Osteocyte (in vitro differentiated cells): ENCODE data around the gene KLHL26. TPM values are rescaled to one million over a fixed set of nuclear protein-coding genes. Genes with fewer than 3 reads are reported as not detected.
A peak's percentile ranks its signal among the peaks of the same experiment; 100 is the strongest.

Source experiments
- DNase-seq: peaks from one replicate; pipeline ENCODE4 v3.0.0; 2021; ENCODE audit warnings: mixed read lengths; ENCODE audit not compliant: unreplicated experiment; ENCODE audit errors: extremely low spot score
- H3K27ac Mint-ChIP-seq: one replicate; pipeline ENCODE4 v1.8.0; 2021; ENCODE audit warnings: mild to moderate bottlenecking, mixed read lengths; ENCODE audit not compliant: unreplicated experiment
- H3K27me3 Mint-ChIP-seq: one replicate; pipeline ENCODE4 v1.8.0; 2021; ENCODE audit warnings: mixed read lengths; ENCODE audit not compliant: unreplicated experiment
- H3K36me3 Mint-ChIP-seq: one replicate; pipeline ENCODE4 v1.8.0; 2021; ENCODE audit warnings: mixed read lengths; ENCODE audit not compliant: unreplicated experiment
- H3K4me1 Mint-ChIP-seq: one replicate; pipeline ENCODE4 v1.8.0; 2021; ENCODE audit warnings: mixed read lengths; ENCODE audit not compliant: unreplicated experiment
- H3K4me3 Mint-ChIP-seq: one replicate; pipeline ENCODE4 v1.8.0; 2021; ENCODE audit warnings: mild to moderate bottlenecking, moderate library complexity, mixed read lengths; ENCODE audit not compliant: unreplicated experiment
- H3K9me3 Mint-ChIP-seq: one replicate; pipeline ENCODE4 v1.8.0; 2021; ENCODE audit warnings: mixed read lengths; ENCODE audit not compliant: unreplicated experiment
- total RNA-seq: library from RNA; stranded (reverse); gene quantifications from 2 replicates; pipeline ENCODE4 v1.2.1, GENCODE V29; 2021
- TF ChIP-seq, protein P1 (sequence below): fragments of 200-600 bp; sonication (generic); IDR thresholded peaks from 2 replicates; pipeline ENCODE4 v1.5.0; 2021; ENCODE audit warnings: antibody characterized with exemption, mild to moderate bottlenecking, moderate library complexity

KLHL26 gene
- total RNA-seq, 1 donor from 2014 or later = 12.4 TPM

DNA sequence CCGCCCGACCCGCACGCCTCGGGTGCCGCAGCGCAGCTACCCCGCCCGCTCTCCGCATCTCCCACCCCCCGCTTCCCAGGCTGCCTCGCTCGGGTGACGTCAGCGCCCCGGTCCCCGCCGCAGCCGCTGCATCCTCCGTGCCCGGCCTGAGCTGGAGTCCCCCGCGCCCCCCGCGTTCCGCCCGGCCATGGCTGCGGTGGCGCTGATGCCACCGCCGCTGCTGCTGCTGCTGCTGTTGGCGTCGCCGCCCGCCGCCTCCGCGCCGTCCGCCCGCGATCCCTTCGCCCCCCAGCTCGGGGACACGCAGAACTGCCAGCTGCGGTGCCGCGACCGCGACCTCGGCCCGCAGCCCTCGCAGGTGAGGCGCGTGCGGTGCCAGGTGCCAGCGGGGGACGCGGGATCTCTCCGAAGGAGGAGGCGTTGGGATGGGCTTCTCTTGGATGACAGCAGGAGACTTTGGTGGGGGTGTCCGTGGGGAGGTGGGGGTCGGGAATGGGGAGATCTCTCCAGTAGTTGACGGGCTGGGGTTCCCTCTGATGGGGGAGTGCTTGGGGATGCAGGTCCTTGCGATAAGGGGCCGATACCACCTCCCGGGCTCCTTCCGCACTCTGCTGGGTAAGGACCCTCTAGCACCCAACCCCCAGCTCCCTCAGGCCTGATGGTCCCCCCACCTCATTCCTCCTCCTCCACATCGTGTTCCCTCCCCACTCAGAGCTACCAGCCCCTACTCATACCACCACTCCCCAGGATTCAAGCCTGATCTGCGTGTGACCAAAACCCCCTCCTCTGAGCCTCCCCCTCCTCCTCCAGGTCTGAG, 23.8 kb upstream of the KLHL26 start, which contains the start of gene TMEM59L:
Gene TMEM59L (plus strand): TSS at position 99 of the 817 bp plus-strand sequence. CDS start 89 bp downstream, at position 188.
- Mint-ChIP-seq H3K27ac (no peak within 1 kb of the TSS), H3K9me3 (no peaks in the 10 kb centered on the region), H3K36me3 (peaks cover 4% of the 10 kb centered on the region), H3K27me3 (peaks cover 44% of the 10 kb centered on the region), H3K4me1 (peaks cover 15% of the 10 kb centered on the region), H3K4me3 (peak within 1 kb of the TSS; percentile 73)
- DNase-seq = no peak
- TF ChIP-seq, protein P1, sequence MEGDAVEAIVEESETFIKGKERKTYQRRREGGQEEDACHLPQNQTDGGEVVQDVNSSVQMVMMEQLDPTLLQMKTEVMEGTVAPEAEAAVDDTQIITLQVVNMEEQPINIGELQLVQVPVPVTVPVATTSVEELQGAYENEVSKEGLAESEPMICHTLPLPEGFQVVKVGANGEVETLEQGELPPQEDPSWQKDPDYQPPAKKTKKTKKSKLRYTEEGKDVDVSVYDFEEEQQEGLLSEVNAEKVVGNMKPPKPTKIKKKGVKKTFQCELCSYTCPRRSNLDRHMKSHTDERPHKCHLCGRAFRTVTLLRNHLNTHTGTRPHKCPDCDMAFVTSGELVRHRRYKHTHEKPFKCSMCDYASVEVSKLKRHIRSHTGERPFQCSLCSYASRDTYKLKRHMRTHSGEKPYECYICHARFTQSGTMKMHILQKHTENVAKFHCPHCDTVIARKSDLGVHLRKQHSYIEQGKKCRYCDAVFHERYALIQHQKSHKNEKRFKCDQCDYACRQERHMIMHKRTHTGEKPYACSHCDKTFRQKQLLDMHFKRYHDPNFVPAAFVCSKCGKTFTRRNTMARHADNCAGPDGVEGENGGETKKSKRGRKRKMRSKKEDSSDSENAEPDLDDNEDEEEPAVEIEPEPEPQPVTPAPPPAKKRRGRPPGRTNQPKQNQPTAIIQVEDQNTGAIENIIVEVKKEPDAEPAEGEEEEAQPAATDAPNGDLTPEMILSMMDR = no peak

- peak overlapping the region; percentile 60 for H3K4me3 Mint-ChIP-seq
- peaks cover 37% of the 10 kb centered on the region for H3K27me3 Mint-ChIP-seq
- H3K9me3 Mint-ChIP-seq = no peaks in the 10 kb centered on the region
- H3K36me3 Mint-ChIP-seq = peaks cover 4% of the 10 kb centered on the region
- no peak for DNase-seq
- TF ChIP-seq, protein P1 = no peak
- peaks cover 15% of the 10 kb centered on the region for H3K4me1 Mint-ChIP-seq
- no peak overlapping the region for H3K27ac Mint-ChIP-seq
These were observed 23.1 kb upstream of the KLHL26 start for GRCh38 chr19:18613589-18614234.

DNA sequence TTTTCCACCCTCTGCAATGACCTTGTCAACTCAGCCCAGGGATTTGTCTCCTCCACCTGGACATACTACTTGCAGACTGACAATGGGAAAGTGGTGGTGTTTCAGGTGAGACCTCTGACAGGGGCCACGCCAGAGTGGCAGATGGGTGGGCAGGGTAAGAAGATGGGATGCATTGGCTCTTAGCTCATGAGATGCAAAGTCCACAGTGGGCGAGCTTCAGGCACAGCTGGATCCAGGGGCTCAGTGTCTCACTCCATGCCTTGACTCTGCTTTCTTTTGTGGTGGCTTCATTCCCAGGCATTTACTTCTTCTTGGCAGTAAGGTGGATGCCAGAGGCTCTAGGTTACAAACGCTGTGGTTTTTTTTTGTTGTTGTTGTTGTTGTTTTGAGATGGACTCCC, 20.8 kb upstream of the KLHL26 start:
- H3K4me1 Mint-ChIP-seq = peaks cover 14% of the 10 kb centered on the region
- H3K27me3 Mint-ChIP-seq = peaks cover 30% of the 10 kb centered on the region
- no peaks in the 10 kb centered on the region for H3K9me3 Mint-ChIP-seq
- TF ChIP-seq, protein P1 = no peak
- H3K4me3 Mint-ChIP-seq = no peak overlapping the region
- H3K27ac Mint-ChIP-seq = no peak overlapping the region
- DNase-seq = no peak
- H3K36me3 Mint-ChIP-seq = no peaks in the 10 kb centered on the region

- no peaks in the 10 kb centered on the region for H3K36me3 Mint-ChIP-seq
- H3K27me3 Mint-ChIP-seq = peaks cover 22% of the 10 kb centered on the region
- no peak for DNase-seq
- no peak overlapping the region for H3K27ac Mint-ChIP-seq
- H3K4me3 Mint-ChIP-seq = no peak overlapping the region
- no peaks in the 10 kb centered on the region for H3K9me3 Mint-ChIP-seq
- TF ChIP-seq, protein P1 = no peak
- peaks cover 4% of the 10 kb centered on the region for H3K4me1 Mint-ChIP-seq
These were observed 19.3 kb upstream of the KLHL26 start for GRCh38 chr19:18617562-18617961.

DNA sequence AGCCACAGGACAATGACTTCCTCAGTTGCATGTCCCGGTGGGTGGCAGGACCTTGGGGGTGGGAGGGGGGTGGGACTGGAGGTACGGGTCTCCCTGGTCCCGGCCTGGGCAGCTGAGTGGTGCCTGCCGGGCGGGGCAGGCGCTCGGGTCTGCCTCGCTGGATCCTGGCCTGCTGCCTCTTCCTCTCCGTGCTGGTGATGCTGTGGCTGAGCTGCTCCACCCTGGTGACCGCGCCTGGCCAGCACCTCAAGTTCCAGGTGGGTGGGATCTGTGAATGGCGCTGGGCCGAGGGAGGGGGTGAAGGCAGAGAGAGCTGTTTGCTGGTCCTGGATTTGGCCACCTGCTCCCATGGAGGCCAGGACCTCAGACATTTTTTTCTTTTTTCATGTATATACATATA, 18.6 kb upstream of the KLHL26 start:
- TF ChIP-seq, protein P1 = no peak
- no peak for DNase-seq
- H3K4me1 Mint-ChIP-seq = peaks cover 2% of the 10 kb centered on the region
- H3K36me3 Mint-ChIP-seq = no peaks in the 10 kb centered on the region
- no peak overlapping the region for H3K27ac Mint-ChIP-seq
- no peaks in the 10 kb centered on the region for H3K9me3 Mint-ChIP-seq
- H3K4me3 Mint-ChIP-seq = no peak overlapping the region
- peaks cover 20% of the 10 kb centered on the region for H3K27me3 Mint-ChIP-seq
